Measurements from ENCODE around the gene GRPR. TPM values are rescaled to one million over a fixed set of nuclear protein-coding genes. Genes with fewer than 3 reads are reported as not detected.

The GRPR gene
- total and polyA plus RNA-seq, 4 donors = 0.08 TPM; not detected in 3

DNA sequence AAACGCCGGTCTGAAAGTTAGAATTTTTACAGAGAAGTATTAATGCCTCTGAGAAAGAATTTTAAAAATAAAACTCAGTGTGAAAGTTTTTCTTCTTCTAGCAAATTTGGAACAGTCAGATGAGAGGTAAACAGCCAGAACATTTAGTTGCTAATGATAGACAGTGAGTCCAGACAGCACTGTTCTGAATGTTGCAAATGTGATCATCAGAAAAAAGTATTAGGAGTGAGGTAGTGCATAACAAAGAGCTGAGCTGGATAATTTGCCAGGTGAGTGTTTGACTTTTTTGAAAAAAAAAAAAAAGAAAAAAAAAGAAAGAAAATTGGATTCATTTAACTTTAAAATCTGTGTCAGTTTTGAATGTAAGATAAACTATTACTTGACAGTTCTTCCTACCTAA lies 42.0 kb upstream of the GRPR start:
- TF ChIP-seq, protein P1, sequence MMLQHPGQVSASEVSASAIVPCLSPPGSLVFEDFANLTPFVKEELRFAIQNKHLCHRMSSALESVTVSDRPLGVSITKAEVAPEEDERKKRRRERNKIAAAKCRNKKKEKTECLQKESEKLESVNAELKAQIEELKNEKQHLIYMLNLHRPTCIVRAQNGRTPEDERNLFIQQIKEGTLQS (IDR thresholded peaks at IDR 0.05) = no peak
- TF ChIP-seq HNF4G (IDR thresholded peaks at IDR 0.05) (no peak), TAF1 (conservative IDR thresholded peaks at IDR 0.05) (no peak)
- WGBS = 87% methylated on average over 2 of the region's 2 CpGs
- Histone ChIP-seq H3K27ac (ENCODE audit: low read depth in 1 of 2, low read length in 2 of 2) (no peak overlapping the region), H3K9me3 (ENCODE audit: control insufficient read depth in 4 of 4, low read length in 3 of 4) (no peaks in the 10 kb centered on the region), H3K4me1 (ENCODE audit: control insufficient read depth in 4 of 4, insufficient read depth in 4 of 4, low read length in 3 of 4) (no peaks in the 10 kb centered on the region), H3K27me3 (ENCODE audit: control insufficient read depth in 4 of 4, insufficient read depth in 4 of 4, low read length in 3 of 4) (peaks cover 0 to 3% (median 0%) of the 10 kb centered on the region in 4 donors), H3K9ac (ENCODE audit: low read depth in 1 of 2, low read length in 2 of 2) (no peak overlapping the region), H3K4me3 (ENCODE audit: low read depth in 1 of 3, low read length in 3 of 3) (no peak overlapping the region), H3K36me3 (ENCODE audit: control insufficient read depth in 4 of 4, insufficient read depth in 3 of 4, low read depth in 1 of 4, low read length in 3 of 4) (no peaks in the 10 kb centered on the region)
- DNase-seq (ENCODE audit: low spot score) = no peak

DNA sequence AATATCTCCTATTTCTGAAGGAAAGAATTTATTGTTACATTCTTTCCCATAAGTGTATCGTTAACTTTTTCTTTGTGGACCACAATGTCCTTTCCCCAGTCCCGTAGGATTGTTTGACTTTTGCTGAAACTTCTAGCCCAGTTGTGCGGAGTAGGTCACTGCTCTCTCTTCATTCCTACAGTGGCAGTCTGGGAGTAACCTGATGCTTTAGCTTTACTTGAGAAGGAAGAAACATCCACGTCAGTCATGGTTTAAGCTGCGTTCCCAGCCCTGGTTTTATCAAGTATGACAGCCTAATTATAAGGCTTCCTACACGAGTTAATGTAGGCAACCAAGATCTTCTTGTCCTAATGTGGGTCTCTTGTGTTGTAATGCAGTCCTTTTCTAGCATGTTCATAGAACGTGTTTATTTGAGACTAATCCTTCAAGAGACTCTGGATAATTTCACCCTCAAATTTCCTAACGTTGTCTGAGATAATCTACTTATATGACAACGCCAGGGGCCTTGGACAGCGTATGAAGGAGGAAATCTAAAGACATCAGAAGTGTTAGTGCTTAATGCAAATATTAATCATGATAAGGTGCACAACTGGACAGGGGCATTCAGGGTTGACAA lies 40.8 kb upstream of the GRPR start:
- no peak overlapping the region for H3K4me3 ChIP-seq (ENCODE audit: low read depth in 1 of 3, low read length in 3 of 3)
- no peak overlapping the region for H3K9ac ChIP-seq (ENCODE audit: low read depth in 1 of 2, low read length in 2 of 2)
- TF ChIP-seq EGR1 (IDR thresholded peaks at IDR 0.05; ENCODE audit: low read depth in 2 of 2) = no peak
- TF ChIP-seq, protein P2, sequence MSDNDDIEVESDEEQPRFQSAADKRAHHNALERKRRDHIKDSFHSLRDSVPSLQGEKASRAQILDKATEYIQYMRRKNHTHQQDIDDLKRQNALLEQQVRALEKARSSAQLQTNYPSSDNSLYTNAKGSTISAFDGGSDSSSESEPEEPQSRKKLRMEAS (IDR thresholded peaks at IDR 0.05) = no peak
- no peak for TF ChIP-seq FOXA2 (IDR thresholded peaks at IDR 0.05)
- no peak for TF ChIP-seq SP1 (IDR thresholded peaks at IDR 0.05)
- TF ChIP-seq YY1 (IDR thresholded peaks at IDR 0.05) = no peak
- no peak for TF ChIP-seq TAF1 (conservative IDR thresholded peaks at IDR 0.05)
- TF ChIP-seq FOXA1 (IDR thresholded peaks at IDR 0.05) = no peak
- TF ChIP-seq HNF4A (conservative IDR thresholded peaks at IDR 0.05) = no peak
- TF ChIP-seq, protein P3, sequence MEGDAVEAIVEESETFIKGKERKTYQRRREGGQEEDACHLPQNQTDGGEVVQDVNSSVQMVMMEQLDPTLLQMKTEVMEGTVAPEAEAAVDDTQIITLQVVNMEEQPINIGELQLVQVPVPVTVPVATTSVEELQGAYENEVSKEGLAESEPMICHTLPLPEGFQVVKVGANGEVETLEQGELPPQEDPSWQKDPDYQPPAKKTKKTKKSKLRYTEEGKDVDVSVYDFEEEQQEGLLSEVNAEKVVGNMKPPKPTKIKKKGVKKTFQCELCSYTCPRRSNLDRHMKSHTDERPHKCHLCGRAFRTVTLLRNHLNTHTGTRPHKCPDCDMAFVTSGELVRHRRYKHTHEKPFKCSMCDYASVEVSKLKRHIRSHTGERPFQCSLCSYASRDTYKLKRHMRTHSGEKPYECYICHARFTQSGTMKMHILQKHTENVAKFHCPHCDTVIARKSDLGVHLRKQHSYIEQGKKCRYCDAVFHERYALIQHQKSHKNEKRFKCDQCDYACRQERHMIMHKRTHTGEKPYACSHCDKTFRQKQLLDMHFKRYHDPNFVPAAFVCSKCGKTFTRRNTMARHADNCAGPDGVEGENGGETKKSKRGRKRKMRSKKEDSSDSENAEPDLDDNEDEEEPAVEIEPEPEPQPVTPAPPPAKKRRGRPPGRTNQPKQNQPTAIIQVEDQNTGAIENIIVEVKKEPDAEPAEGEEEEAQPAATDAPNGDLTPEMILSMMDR (IDR thresholded peaks at IDR 0.05; ENCODE audit: low read depth, low read length, missing input control) = no peak
- no peak for TF ChIP-seq RXRA (IDR thresholded peaks at IDR 0.05)
- 68% methylated on average over 10 of the region's 10 CpGs for WGBS
- H3K9me3 ChIP-seq (ENCODE audit: control insufficient read depth in 4 of 4, low read length in 3 of 4) = no peaks in the 10 kb centered on the region
- H3K27ac ChIP-seq (ENCODE audit: low read depth in 1 of 2, low read length in 2 of 2) = no peak overlapping the region
- no peaks in the 10 kb centered on the region for H3K4me1 ChIP-seq (ENCODE audit: control insufficient read depth in 4 of 4, insufficient read depth in 4 of 4, low read length in 3 of 4)
- H3K36me3 ChIP-seq (ENCODE audit: control insufficient read depth in 4 of 4, insufficient read depth in 3 of 4, low read depth in 1 of 4, low read length in 3 of 4) = no peaks in the 10 kb centered on the region
- H3K27me3 ChIP-seq (ENCODE audit: control insufficient read depth in 4 of 4, insufficient read depth in 4 of 4, low read length in 3 of 4) = peaks cover 0 to 2% (median 0%) of the 10 kb centered on the region in 4 donors
- no peak for DNase-seq (ENCODE audit: low spot score)

DNA sequence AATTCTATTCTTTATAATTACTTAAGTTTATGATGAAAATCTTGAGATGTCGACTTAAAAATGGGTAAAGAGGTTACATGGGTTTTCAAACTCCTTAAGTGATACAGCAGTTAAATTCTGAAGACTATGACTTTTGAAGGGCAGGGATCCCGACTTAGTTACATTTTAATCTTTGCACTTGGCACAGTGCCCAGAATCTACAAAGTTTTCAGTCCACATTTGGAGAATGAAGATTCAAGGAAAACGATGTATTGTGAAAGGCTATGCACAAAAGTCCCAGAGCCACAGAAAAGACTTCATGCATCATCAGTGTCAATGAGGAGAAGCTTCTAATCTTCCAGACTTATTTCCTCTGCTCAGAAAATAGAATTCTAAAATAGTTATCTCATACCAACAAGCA lies 36.3 kb upstream of the GRPR start:
- no peaks in the 10 kb centered on the region for H3K27me3 ChIP-seq (ENCODE audit: control insufficient read depth in 4 of 4, insufficient read depth in 4 of 4, low read length in 3 of 4)
- H3K9ac ChIP-seq (ENCODE audit: low read depth in 1 of 2, low read length in 2 of 2) = no peak overlapping the region
- 29% methylated on average over 3 of the region's 3 CpGs for WGBS
- DNase-seq (ENCODE audit: low spot score) = no peak
- TF ChIP-seq, protein P1 (IDR thresholded peaks at IDR 0.05) = no peak
- no peak for TF ChIP-seq FOXA1 (IDR thresholded peaks at IDR 0.05)
- TF ChIP-seq, protein P2 (IDR thresholded peaks at IDR 0.05) = no peak
- TF ChIP-seq HNF4A (conservative IDR thresholded peaks at IDR 0.05) = no peak
- TF ChIP-seq, protein P4, sequence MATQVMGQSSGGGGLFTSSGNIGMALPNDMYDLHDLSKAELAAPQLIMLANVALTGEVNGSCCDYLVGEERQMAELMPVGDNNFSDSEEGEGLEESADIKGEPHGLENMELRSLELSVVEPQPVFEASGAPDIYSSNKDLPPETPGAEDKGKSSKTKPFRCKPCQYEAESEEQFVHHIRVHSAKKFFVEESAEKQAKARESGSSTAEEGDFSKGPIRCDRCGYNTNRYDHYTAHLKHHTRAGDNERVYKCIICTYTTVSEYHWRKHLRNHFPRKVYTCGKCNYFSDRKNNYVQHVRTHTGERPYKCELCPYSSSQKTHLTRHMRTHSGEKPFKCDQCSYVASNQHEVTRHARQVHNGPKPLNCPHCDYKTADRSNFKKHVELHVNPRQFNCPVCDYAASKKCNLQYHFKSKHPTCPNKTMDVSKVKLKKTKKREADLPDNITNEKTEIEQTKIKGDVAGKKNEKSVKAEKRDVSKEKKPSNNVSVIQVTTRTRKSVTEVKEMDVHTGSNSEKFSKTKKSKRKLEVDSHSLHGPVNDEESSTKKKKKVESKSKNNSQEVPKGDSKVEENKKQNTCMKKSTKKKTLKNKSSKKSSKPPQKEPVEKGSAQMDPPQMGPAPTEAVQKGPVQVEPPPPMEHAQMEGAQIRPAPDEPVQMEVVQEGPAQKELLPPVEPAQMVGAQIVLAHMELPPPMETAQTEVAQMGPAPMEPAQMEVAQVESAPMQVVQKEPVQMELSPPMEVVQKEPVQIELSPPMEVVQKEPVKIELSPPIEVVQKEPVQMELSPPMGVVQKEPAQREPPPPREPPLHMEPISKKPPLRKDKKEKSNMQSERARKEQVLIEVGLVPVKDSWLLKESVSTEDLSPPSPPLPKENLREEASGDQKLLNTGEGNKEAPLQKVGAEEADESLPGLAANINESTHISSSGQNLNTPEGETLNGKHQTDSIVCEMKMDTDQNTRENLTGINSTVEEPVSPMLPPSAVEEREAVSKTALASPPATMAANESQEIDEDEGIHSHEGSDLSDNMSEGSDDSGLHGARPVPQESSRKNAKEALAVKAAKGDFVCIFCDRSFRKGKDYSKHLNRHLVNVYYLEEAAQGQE (IDR thresholded peaks at IDR 0.05) = no peak
- no peak for TF ChIP-seq NR2F2 (IDR thresholded peaks at IDR 0.05)
- no peak for TF ChIP-seq RAD21 (IDR thresholded peaks at IDR 0.05)
- no peak for TF ChIP-seq TAF1 (conservative IDR thresholded peaks at IDR 0.05)
- no peak for TF ChIP-seq EGR1 (IDR thresholded peaks at IDR 0.05; ENCODE audit: low read depth in 2 of 2)
- no peak for TF ChIP-seq GABPA (IDR thresholded peaks at IDR 0.05 in 1 of 2, conservative IDR thresholded peaks at IDR 0.05 in 1 of 2)
- TF ChIP-seq RXRA (IDR thresholded peaks at IDR 0.05) = no peak
- no peak for TF ChIP-seq YY1 (IDR thresholded peaks at IDR 0.05)
- TF ChIP-seq, protein P3 (IDR thresholded peaks at IDR 0.05; ENCODE audit: low read depth, low read length, missing input control) = no peak
- no peak for TF ChIP-seq JUND (IDR thresholded peaks at IDR 0.05)
- TF ChIP-seq FOXA2 (IDR thresholded peaks at IDR 0.05) = no peak
- no peaks in the 10 kb centered on the region for H3K9me3 ChIP-seq (ENCODE audit: control insufficient read depth in 4 of 4, low read length in 3 of 4)
- no peaks in the 10 kb centered on the region for H3K36me3 ChIP-seq (ENCODE audit: control insufficient read depth in 4 of 4, insufficient read depth in 3 of 4, low read depth in 1 of 4, low read length in 3 of 4)
- no peak overlapping the region for H3K27ac ChIP-seq (ENCODE audit: low read depth in 1 of 2, low read length in 2 of 2)
- no peaks in the 10 kb centered on the region for H3K4me1 ChIP-seq (ENCODE audit: control insufficient read depth in 4 of 4, insufficient read depth in 4 of 4, low read length in 3 of 4)
- no peak overlapping the region for H3K4me3 ChIP-seq (ENCODE audit: low read depth in 1 of 3, low read length in 3 of 3)
